HepG2 (cell line): ENCODE data around the gene PRKCI. TPM values are rescaled to one million over a fixed set of nuclear protein-coding genes. Genes with fewer than 3 reads are reported as not detected.
A peak's percentile ranks its signal among the peaks of the same experiment; 100 is the strongest.

ENCODE experiments used
- DZIP1 ChIP-seq: sonication (generic); formaldehyde crosslinking; IDR thresholded peaks from 2 replicates; pipeline ENCODE4 v1.5.0; 2020; ENCODE audit warnings: mild to moderate bottlenecking, missing genetic modification reagents
- ERF ChIP-seq: IDR thresholded peaks from 2 replicates; pipeline ENCODE4 v1.6.1; 2018; ENCODE audit warnings: missing biosample characterization, missing genetic modification reagents
- ETV6 ChIP-seq: sonication (generic); formaldehyde crosslinking; conservative IDR thresholded peaks from 2 replicates; pipeline ENCODE4 v1.4.0; 2020; ENCODE audit warnings: missing genetic modification reagents
- FOXA3 ChIP-seq: IDR thresholded peaks from 2 replicates; pipeline ENCODE4 v1.6.1; 2016; ENCODE audit warnings: missing genetic modification reagents, missing compliant biosample characterization
- GATAD2A ChIP-seq: IDR thresholded peaks from 2 replicates; pipeline ENCODE4 v1.6.1; 2016
- RBFOX2 ChIP-seq: fragments of 200-400 bp; formaldehyde crosslinking; IDR thresholded peaks from 2 replicates; pipeline ENCODE4 v1.6.1; 2017; ENCODE audit warnings: low read depth, mild to moderate bottlenecking, low read length
- SP140L ChIP-seq: sonication (generic); formaldehyde crosslinking; IDR thresholded peaks from 2 replicates; pipeline ENCODE4 v1.4.0; 2020; ENCODE audit warnings: missing genetic modification reagents, borderline replicate concordance
- UBTF ChIP-seq: sonication (generic); formaldehyde crosslinking; IDR thresholded peaks from 2 replicates; pipeline ENCODE4 v1.4.0; 2020; ENCODE audit warnings: mild to moderate bottlenecking, missing genetic modification reagents
- ZBTB38 ChIP-seq: sonication (generic); formaldehyde crosslinking; IDR thresholded peaks from 2 replicates; pipeline ENCODE4 v1.5.1; 2020; ENCODE audit warnings: mild to moderate bottlenecking, missing genetic modification reagents
- ZBTB8A ChIP-seq: sonication (generic); formaldehyde crosslinking; IDR thresholded peaks from 2 replicates; pipeline ENCODE4 v1.4.0; 2020; ENCODE audit warnings: mild to moderate bottlenecking, low read depth, missing genetic modification reagents, borderline replicate concordance
- ZKSCAN5 ChIP-seq: sonication (generic); formaldehyde crosslinking; IDR thresholded peaks from 2 replicates; pipeline ENCODE4 v1.5.1; 2020; ENCODE audit warnings: mild to moderate bottlenecking, missing genetic modification reagents
- ZNF263 ChIP-seq: sonication (generic); formaldehyde crosslinking; IDR thresholded peaks from 2 replicates; pipeline ENCODE4 v1.4.0; 2020; ENCODE audit warnings: missing genetic modification reagents
- ZNF33B ChIP-seq: sonication (generic); formaldehyde crosslinking; IDR thresholded peaks from 2 replicates; pipeline ENCODE4 v1.5.1; 2020; ENCODE audit warnings: mild to moderate bottlenecking, missing genetic modification reagents
- ZNF549 ChIP-seq: sonication (generic); formaldehyde crosslinking; IDR thresholded peaks from 2 replicates; pipeline ENCODE4 v1.5.0; 2020; ENCODE audit warnings: missing genetic modification reagents
- ZNF567 ChIP-seq: sonication (generic); formaldehyde crosslinking; IDR thresholded peaks from 2 replicates; pipeline ENCODE4 v1.8.1; 2023; ENCODE audit warnings: mild to moderate bottlenecking, missing genetic modification reagents, borderline replicate concordance
- ZNF607 ChIP-seq: sonication (generic); formaldehyde crosslinking; IDR thresholded peaks from 2 replicates; pipeline ENCODE4 v1.5.1; 2020; ENCODE audit warnings: missing genetic modification reagents, mild to moderate bottlenecking, borderline replicate concordance
- ZNF737 ChIP-seq: sonication (generic); formaldehyde crosslinking; IDR thresholded peaks from 2 replicates; pipeline ENCODE4 v1.5.0; 2020; ENCODE audit warnings: missing genetic modification reagents, mild to moderate bottlenecking, borderline replicate concordance
- ZNF776 ChIP-seq: sonication (generic); formaldehyde crosslinking; IDR thresholded peaks from 2 replicates; pipeline ENCODE4 v1.4.0; 2020; ENCODE audit warnings: mild to moderate bottlenecking, missing genetic modification reagents
- ZNF883 ChIP-seq: sonication (generic); formaldehyde crosslinking; IDR thresholded peaks from 2 replicates; pipeline ENCODE4 v1.5.1; 2020; ENCODE audit warnings: mild to moderate bottlenecking, missing genetic modification reagents; ENCODE audit errors: not compliant biosample characterization
- polyA plus RNA-seq, 8 experiments: library from polyadenylated mRNA; depleted of rRNA in 3 of 8; stranded (reverse) in 7 of 8; unstranded in 1 of 8; fragments of >200 nt; fragmentation: Illumina TruSeq in 4 of 8; extraction: Trizol in 4 of 8; gene quantifications; 2 replicates each; pipeline versions ENCODE4 v1.2.1 to v1.2.3, GENCODE V29; 2011 to 2016; ENCODE audit warnings: low read depth in 4 of 8, missing spikeins in 1 of 8, mixed read lengths in 1 of 8; ENCODE audit not compliant: insufficient read depth in 1 of 8
- total RNA-seq, 5 experiments: library from RNA; depleted of rRNA; stranded (reverse); fragments of >200 nt; fragmentation: Illumina TruSeq; extraction: Trizol; gene quantifications; 2 replicates each; pipeline ENCODE4 v1.2.3, GENCODE V29; 2016; ENCODE audit warnings: low read depth in 1 of 5
- TF ChIP-seq, protein P1 (sequence below): sonication (generic); formaldehyde crosslinking; IDR thresholded peaks from 2 replicates; pipeline ENCODE4 v1.5.1; 2020; ENCODE audit warnings: missing genetic modification reagents, mild to moderate bottlenecking, borderline replicate concordance
- TF ChIP-seq, protein P2 (sequence below): sonication (generic); formaldehyde crosslinking; IDR thresholded peaks from 2 replicates; pipeline ENCODE4 v1.4.0; 2020; ENCODE audit warnings: low read depth, mild to moderate bottlenecking, missing genetic modification reagents
- TF ChIP-seq, protein P3 (sequence below): IDR thresholded peaks from 2 replicates; pipeline ENCODE4 v1.6.1; 2012; ENCODE audit warnings: inconsistent platforms

PRKCI gene
- total and polyA plus RNA-seq, 2 of the 13 experiments (the other 11 are each of a cell fraction or from before 2014, with no cell fraction given), result 17.2 to 30.4 TPM

DNA sequence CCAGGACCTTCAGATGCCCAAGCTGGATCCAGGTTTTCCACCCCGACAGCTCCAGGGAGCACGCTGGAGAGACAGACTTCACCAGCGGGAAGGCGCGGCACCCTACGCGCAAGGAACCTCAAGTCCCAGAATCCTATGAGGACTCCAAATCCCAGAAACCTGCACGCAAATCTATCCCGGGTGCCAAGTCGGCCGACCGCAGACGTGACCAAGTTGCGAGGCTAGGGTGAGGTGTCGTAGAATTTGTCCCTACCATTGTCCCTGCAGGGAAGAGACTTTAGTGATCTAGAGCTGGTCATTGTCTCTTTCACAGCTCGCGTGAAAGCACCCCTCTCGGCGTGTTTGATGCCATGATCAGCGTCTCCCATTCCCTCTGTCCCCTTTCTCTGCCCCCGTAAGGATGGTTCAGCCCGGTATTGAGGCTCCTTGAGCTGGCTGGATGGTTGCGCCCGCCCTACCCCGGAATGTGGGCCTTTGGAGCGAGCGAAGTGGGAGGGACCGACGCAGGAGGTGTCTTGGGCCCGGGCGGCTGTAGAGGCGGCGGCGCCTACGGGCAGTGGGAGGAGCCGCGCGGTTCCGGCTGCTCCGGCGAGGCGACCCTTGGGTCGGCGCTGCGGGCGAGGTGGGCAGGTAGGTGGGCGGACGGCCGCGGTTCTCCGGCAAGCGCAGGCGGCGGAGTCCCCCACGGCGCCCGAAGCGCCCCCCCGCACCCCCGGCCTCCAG lies at the start of gene PRKCI (continued):
- TF ChIP-seq ZBTB8A (CRISPR knock-in tag) (no peak), RBFOX2 (peak; percentile 89), ZNF567 (no peak), GATAD2A (CRISPR knock-in tag) (0 out of 2 replicates have a peak, but pooled peaks have one; percentile 16), ERF (CRISPR knock-in tag) (no peak; the same call in 1 of the 2 replicates), UBTF (CRISPR knock-in tag) (peak; percentile 89), FOXA3 (peak; percentile 20; the same call in 1 of the 2 replicates), ZNF549 (no peak), ZNF263 (CRISPR knock-in tag) (no peak; the same call in 1 of the 2 replicates), ZNF776 (CRISPR knock-in tag) (peak; percentile 41; the same call in 1 of the 2 replicates), DZIP1 (peak; percentile 75; the same call in 1 of the 2 replicates), ZBTB38 (CRISPR knock-in tag) (no peak), ZNF33B (CRISPR knock-in tag) (0 out of 2 replicates have a peak, but pooled peaks have one; percentile 47), SP140L (CRISPR knock-in tag) (no peak), ZNF607 (CRISPR knock-in tag) (no peak), ZNF883 (CRISPR knock-in tag) (no peak), ZKSCAN5 (CRISPR knock-in tag) (no peak), ZNF737 (CRISPR knock-in tag) (no peak), ETV6 (CRISPR knock-in tag) (0 out of 2 replicates have a peak, but pooled peaks have one; percentile 35)
- TF ChIP-seq, protein P1, sequence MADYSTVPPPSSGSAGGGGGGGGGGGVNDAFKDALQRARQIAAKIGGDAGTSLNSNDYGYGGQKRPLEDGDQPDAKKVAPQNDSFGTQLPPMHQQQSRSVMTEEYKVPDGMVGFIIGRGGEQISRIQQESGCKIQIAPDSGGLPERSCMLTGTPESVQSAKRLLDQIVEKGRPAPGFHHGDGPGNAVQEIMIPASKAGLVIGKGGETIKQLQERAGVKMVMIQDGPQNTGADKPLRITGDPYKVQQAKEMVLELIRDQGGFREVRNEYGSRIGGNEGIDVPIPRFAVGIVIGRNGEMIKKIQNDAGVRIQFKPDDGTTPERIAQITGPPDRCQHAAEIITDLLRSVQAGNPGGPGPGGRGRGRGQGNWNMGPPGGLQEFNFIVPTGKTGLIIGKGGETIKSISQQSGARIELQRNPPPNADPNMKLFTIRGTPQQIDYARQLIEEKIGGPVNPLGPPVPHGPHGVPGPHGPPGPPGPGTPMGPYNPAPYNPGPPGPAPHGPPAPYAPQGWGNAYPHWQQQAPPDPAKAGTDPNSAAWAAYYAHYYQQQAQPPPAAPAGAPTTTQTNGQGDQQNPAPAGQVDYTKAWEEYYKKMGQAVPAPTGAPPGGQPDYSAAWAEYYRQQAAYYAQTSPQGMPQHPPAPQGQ, result no peak
- TF ChIP-seq, protein P2, sequence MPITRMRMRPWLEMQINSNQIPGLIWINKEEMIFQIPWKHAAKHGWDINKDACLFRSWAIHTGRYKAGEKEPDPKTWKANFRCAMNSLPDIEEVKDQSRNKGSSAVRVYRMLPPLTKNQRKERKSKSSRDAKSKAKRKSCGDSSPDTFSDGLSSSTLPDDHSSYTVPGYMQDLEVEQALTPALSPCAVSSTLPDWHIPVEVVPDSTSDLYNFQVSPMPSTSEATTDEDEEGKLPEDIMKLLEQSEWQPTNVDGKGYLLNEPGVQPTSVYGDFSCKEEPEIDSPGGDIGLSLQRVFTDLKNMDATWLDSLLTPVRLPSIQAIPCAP, result no peak
- TF ChIP-seq, protein P3, sequence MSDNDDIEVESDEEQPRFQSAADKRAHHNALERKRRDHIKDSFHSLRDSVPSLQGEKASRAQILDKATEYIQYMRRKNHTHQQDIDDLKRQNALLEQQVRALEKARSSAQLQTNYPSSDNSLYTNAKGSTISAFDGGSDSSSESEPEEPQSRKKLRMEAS, result peak; percentile 79
